GM12865 (cell line): Measurements from ENCODE around the gene ARHGAP44.

Experiments
- DNase-seq: peaks from one replicate; pipeline ENCODE4 v3.0.0; 2010; ENCODE audit warnings: low read depth
- H3K4me3 ChIP-seq: 2 replicates; pipeline ENCODE4 v1.5.1; 2011; ENCODE audit warnings: mild to moderate bottlenecking, low read depth, low read length, control low read depth
- TF ChIP-seq, protein P1 (sequence below): IDR thresholded peaks from 2 replicates; pipeline ENCODE4 v1.5.1; 2011; ENCODE audit warnings: low read length, control low read depth, low read depth, inconsistent platforms; ENCODE audit not compliant: insufficient read depth; ENCODE audit errors: missing control alignments

Gene ARHGAP44

DNA sequence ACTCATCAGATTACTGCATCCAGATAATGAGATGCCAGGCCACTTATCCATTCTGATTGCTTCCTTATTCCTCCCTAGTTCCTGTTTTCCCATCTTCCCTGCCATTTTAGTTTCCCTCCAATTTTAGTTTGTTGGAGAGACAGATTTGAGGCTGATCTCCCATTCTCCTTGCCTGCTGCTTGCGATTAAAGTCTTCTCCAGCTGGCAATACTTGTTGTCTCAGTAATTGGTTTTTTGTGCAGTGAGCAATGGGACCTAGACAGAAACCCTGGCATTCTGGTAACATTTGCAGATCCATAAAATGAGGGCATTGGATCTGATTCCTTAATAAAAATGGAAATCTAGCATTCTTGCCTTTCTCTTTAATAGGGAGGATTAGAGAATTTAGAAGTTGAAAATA is 246.1 kb downstream of the ARHGAP44 start:
- TF ChIP-seq, protein P1, sequence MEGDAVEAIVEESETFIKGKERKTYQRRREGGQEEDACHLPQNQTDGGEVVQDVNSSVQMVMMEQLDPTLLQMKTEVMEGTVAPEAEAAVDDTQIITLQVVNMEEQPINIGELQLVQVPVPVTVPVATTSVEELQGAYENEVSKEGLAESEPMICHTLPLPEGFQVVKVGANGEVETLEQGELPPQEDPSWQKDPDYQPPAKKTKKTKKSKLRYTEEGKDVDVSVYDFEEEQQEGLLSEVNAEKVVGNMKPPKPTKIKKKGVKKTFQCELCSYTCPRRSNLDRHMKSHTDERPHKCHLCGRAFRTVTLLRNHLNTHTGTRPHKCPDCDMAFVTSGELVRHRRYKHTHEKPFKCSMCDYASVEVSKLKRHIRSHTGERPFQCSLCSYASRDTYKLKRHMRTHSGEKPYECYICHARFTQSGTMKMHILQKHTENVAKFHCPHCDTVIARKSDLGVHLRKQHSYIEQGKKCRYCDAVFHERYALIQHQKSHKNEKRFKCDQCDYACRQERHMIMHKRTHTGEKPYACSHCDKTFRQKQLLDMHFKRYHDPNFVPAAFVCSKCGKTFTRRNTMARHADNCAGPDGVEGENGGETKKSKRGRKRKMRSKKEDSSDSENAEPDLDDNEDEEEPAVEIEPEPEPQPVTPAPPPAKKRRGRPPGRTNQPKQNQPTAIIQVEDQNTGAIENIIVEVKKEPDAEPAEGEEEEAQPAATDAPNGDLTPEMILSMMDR = no peak
- DNase-seq = no peak
- H3K4me3 ChIP-seq = no peak overlapping the region

DNA sequence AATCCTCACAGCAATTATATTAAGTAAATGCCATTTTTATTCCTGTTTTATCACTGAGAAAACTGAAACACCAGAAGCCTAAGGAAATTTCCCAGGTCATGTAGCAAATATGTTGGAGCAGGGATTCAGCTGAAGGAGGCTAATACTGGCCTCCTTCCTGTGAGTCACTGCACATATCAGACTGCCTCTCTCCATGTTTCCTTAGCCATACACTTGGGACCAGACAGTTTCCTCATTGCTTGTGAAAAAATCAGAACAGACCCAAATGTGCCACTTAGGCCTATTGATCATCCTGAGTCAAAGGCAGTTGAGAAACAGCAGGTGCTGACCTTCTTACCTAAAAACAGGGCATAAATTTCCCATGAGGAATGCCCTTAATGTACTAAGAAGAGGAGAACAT is 247.5 kb downstream of the ARHGAP44 start:
- no peak overlapping the region for H3K4me3 ChIP-seq
- no peak for DNase-seq
- TF ChIP-seq, protein P1 = no peak

DNA sequence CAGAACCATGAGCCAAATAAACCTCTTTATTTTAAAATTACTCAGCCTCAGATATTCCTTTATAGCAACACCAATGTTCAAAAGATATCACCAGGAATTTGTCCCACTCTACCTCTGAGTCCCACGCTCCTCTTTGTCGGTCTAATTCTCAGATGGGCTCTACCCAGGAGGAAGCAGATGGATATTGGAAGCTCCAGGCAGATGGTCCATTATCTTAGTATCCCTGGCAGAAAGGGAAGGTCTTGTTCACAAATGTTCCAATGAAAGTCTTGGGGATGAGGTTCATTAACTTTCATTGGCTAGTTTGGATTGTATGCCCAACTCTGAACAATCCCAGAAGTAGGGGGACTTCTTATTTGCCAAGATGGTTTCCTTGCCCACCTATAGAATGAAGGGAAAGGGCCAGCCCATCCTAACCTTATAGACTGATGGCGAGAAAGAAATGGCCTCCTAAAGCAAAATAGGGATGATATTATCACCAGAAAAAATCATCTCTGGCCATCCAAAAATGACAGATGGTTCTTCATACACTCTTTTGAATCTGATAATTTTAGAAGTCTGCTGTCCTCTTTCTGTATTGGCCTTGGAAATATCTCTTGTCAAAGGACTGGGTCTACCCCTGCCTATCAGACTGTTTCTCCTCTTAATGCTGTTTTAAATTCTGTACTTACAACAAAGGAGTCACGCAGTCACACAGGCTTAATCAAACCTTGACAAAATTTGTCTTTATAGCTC is 249.8 kb downstream of the ARHGAP44 start:
- TF ChIP-seq, protein P1 = no peak
- no peak for DNase-seq
- H3K4me3 ChIP-seq = no peak overlapping the region
